IMR-90 (cell line): ENCODE results near the gene ATP6V0C. TPM values are rescaled to one million over a fixed set of nuclear protein-coding genes. Genes with fewer than 3 reads are reported as not detected.
A peak's percentile ranks its signal among the peaks of the same experiment; 100 is the strongest.

Experiments used
- ATAC-seq: fragments of 200-7000 bp; cut with Tn5 transposase; 2 replicates; pipeline ENCODE4 v1.9.1; 2020; ENCODE audit warnings: low read depth, mild to moderate bottlenecking, moderate library complexity
- BruUV-seq: library from RNA; stranded (reverse); fragments of 400-500 nt; replicated peaks from 2 replicates; lab custom pipeline; 2021; lab: Mats Ljungman, UMichigan
- CTCF ChIA-PET: fragments of 300-600 bp; formaldehyde crosslinking; extraction: SDS; loops from one replicate; lab custom pipeline; 2021; ENCODE audit warnings: antibody characterized with exemption; lab: Yijun Ruan, JAX
- POLR2A ChIA-PET: fragments of 300-600 bp; sonication (Branson Sonifier 250); formaldehyde crosslinking; loops from one replicate; lab custom pipeline; 2022; ENCODE audit warnings: antibody characterized with exemption; ENCODE audit not compliant: unreplicated experiment; lab: Charles Lee
- DNase-seq: peaks from one replicate; pipeline ENCODE4 v3.0.0; 2013
- H2AFZ ChIP-seq: replicated peaks from 2 replicates; pipeline ENCODE3; 2013; ENCODE audit warnings: low read length, mild to moderate bottlenecking; ENCODE audit not compliant: poor library complexity
- H2AK5ac ChIP-seq: 2 replicates; pipeline ENCODE4 v1.6.1; 2013; ENCODE audit warnings: low read depth, low read length, inconsistent platforms
- H2AK9ac ChIP-seq: replicated peaks from 2 replicates; pipeline ENCODE3; 2013; ENCODE audit warnings: mild to moderate bottlenecking, low read depth, low read length, moderate library complexity; ENCODE audit not compliant: poor library complexity
- H2BK120ac ChIP-seq: 2 replicates; pipeline ENCODE4 v1.6.1; 2013; ENCODE audit warnings: low read depth, low read length, inconsistent platforms
- H2BK15ac ChIP-seq: 3 replicates; pipeline ENCODE4 v1.6.1; 2013; ENCODE audit warnings: low read depth, low read length, inconsistent platforms
- H2BK20ac ChIP-seq: 2 replicates; pipeline ENCODE4 v1.6.1; 2013; ENCODE audit warnings: low read depth, mild to moderate bottlenecking, inconsistent platforms, low read length, moderate library complexity
- H2BK5ac ChIP-seq: 2 replicates; pipeline ENCODE4 v1.6.1; 2013; ENCODE audit warnings: mild to moderate bottlenecking, low read depth, low read length, inconsistent platforms; ENCODE audit not compliant: poor library complexity, severe bottlenecking
- H3K14ac ChIP-seq: replicated peaks from 2 replicates; pipeline ENCODE4 v1.6.1; 2013; ENCODE audit warnings: low read depth, low read length, inconsistent platforms
- H3K18ac ChIP-seq: 2 replicates; pipeline ENCODE4 v1.6.1; 2013; ENCODE audit warnings: low read depth, low read length, control low read depth
- H3K23ac ChIP-seq: 2 replicates; pipeline ENCODE4 v1.6.1; 2013; ENCODE audit warnings: low read depth, low read length, inconsistent platforms
- H3K27ac ChIP-seq: 2 replicates; pipeline ENCODE4 v1.5.1; 2013; ENCODE audit warnings: mild to moderate bottlenecking, control low read depth, low read length; ENCODE audit not compliant: insufficient read depth
- H3K27me3 ChIP-seq: 2 replicates; pipeline ENCODE4 v1.6.1; 2013; ENCODE audit warnings: low read length; ENCODE audit not compliant: control insufficient read depth, insufficient read depth
- H3K36me3 ChIP-seq: 2 replicates; pipeline ENCODE4 v1.6.1; 2013; ENCODE audit warnings: low read length, mixed read lengths; ENCODE audit not compliant: control insufficient read depth, insufficient read depth
- H3K4ac ChIP-seq: 2 replicates; pipeline ENCODE4 v1.6.1; 2013; ENCODE audit warnings: low read depth, low read length, inconsistent platforms
- H3K4me1 ChIP-seq: 2 replicates; pipeline ENCODE4 v1.6.1; 2013; ENCODE audit warnings: low read length, mixed read lengths; ENCODE audit not compliant: control insufficient read depth, insufficient read depth
- H3K4me2 ChIP-seq: 2 replicates; pipeline ENCODE4 v1.6.1; 2013; ENCODE audit warnings: low read depth, mild to moderate bottlenecking, control low read depth, low read length, moderate library complexity
- H3K4me3 ChIP-seq: 2 replicates; pipeline ENCODE4 v1.5.1; 2013; ENCODE audit warnings: low read depth, mild to moderate bottlenecking, control low read depth, low read length, moderate library complexity; ENCODE audit not compliant: insufficient read depth
- H3K56ac ChIP-seq: 2 replicates; pipeline ENCODE4 v1.6.1; 2013; ENCODE audit warnings: low read length, inconsistent platforms; ENCODE audit not compliant: insufficient read depth; ENCODE audit errors: extremely low read depth
- H3K79me1 ChIP-seq, 2 experiments: 2 replicates each; pipeline ENCODE4 v1.6.1; 2013; ENCODE audit warnings: low read length in 2 of 2, inconsistent platforms in 1 of 2, low read depth in 1 of 2
- H3K9ac ChIP-seq: 2 replicates; pipeline ENCODE4 v1.6.1; 2013; ENCODE audit warnings: low read depth, low read length, control low read depth
- H3K9me1 ChIP-seq: 2 replicates; pipeline ENCODE4 v1.6.1; 2013; ENCODE audit warnings: low read length, inconsistent platforms; ENCODE audit not compliant: insufficient read depth
- H3K9me3 ChIP-seq: 2 replicates; pipeline ENCODE4 v1.6.1; 2013; ENCODE audit warnings: low read length; ENCODE audit not compliant: control insufficient read depth, insufficient read depth
- H4K20me1 ChIP-seq: 2 replicates; pipeline ENCODE4 v1.6.1; 2013; ENCODE audit warnings: low read length, inconsistent platforms; ENCODE audit not compliant: insufficient read depth
- H4K5ac ChIP-seq: 2 replicates; pipeline ENCODE4 v1.6.1; 2013; ENCODE audit warnings: mild to moderate bottlenecking, low read depth, low read length, control low read depth
- H4K8ac ChIP-seq, 2 experiments: 2 replicates each; pipeline ENCODE4 v1.6.1; 2013; ENCODE audit warnings: low read depth in 2 of 2, low read length in 2 of 2, control low read depth in 1 of 2, inconsistent platforms in 1 of 2
- H4K91ac ChIP-seq: 2 replicates; pipeline ENCODE4 v1.6.1; 2013; ENCODE audit warnings: low read depth, low read length, inconsistent platforms; ENCODE audit not compliant: insufficient read depth
- CHD1 ChIP-seq: IDR thresholded peaks from 2 replicates; pipeline ENCODE4 v1.6.1; 2012; ENCODE audit warnings: low read depth, low read length, improper control_type of control experiment
- CTCF ChIP-seq: conservative IDR thresholded peaks from 2 replicates; pipeline ENCODE4 v1.5.1; 2012; ENCODE audit warnings: mild to moderate bottlenecking, low read depth, low read length, improper control_type of control experiment
- MAZ ChIP-seq: IDR thresholded peaks from 2 replicates; pipeline ENCODE4 v1.6.1; 2012; ENCODE audit warnings: low read depth, mild to moderate bottlenecking, low read length, improper control_type of control experiment, moderate library complexity, borderline replicate concordance
- NFE2L2 ChIP-seq: fragments of 150-350 bp; IDR thresholded peaks from 2 replicates; pipeline ENCODE4 v1.6.1; 2016; ENCODE audit warnings: low read depth, mild to moderate bottlenecking, low read length
- RAD21 ChIP-seq: IDR thresholded peaks from 2 replicates; pipeline ENCODE4 v1.6.1; 2012; ENCODE audit warnings: low read length, improper control_type of control experiment
- SMC3 ChIP-seq: fragments of 150-350 bp; IDR thresholded peaks from 2 replicates; pipeline ENCODE4 v1.6.1; 2016; ENCODE audit warnings: low read depth, mild to moderate bottlenecking, antibody characterized with exemption, low read length, moderate library complexity
- WGBS, 2 experiments: methylation state at CpG; one replicate each; pipeline versions ENCODE4 v1.1.5 to v1.1.7; 2013; ENCODE audit warnings: missing lambda C conversion rate in 2 of 2; ENCODE audit not compliant: insufficient read length in 1 of 2; ENCODE audit errors: extremely low coverage in 2 of 2; 5-methylcytosine and 5-hydroxymethylcytosine counted together
- dilution Hi-C: fragments of 300-500 bp; cut with HindIII; formaldehyde crosslinking; loops from one replicate; pipeline ENCODE4 v1.14.3; 2018; ENCODE audit warnings: low sequenced_read_pairs; ENCODE audit not compliant: unreplicated experiment
- in situ Hi-C: fragments of 300-500 bp; cut with MboI; formaldehyde crosslinking; loops from 3 replicates; pipeline ENCODE4 v1.14.3; 2019; ENCODE audit warnings: low sequenced_read_pairs, inconsistent platforms, mixed read lengths
- intact Hi-C: fragments of 100-400 bp; cut with micrococcal nuclease; formaldehyde crosslinking; loops from 2 replicates; pipeline ENCODE4 v1.10.0; 2022
- polyA plus RNA-seq, 3 experiments: library from polyadenylated mRNA; depleted of rRNA; stranded (reverse); fragments of >200 nt; gene quantifications; 2 replicates each; pipeline ENCODE4 v1.2.3, GENCODE V29; 2012; ENCODE audit warnings: low replicate concordance in 1 of 3
- total RNA-seq: library from RNA; depleted of rRNA; stranded (reverse); fragments of >200 nt; gene quantifications from 2 replicates; pipeline ENCODE4 v1.2.3, GENCODE V29; 2012

Gene ATP6V0C
- total and polyA plus RNA-seq, 2 of the 4 experiments (the other 2 are of a cell fraction) = 8.4 to 107 TPM

GRCh38 chr16:2487903-2488531 lies 25.7 kb upstream of the ATP6V0C start (continued):
- no peak for TF ChIP-seq CTCF
- no peak for TF ChIP-seq RAD21

GRCh38 chr16:2489581-2489980 lies 24.2 kb upstream of the ATP6V0C start:
- Histone ChIP-seq H4K91ac (no peak overlapping the region), H2BK20ac (no peak overlapping the region), H2BK120ac (no peak overlapping the region), H2AK5ac (no peak overlapping the region), H3K36me3 (peaks cover 2% of the 10 kb centered on the region; the same call in 1 of the 2 replicates), H2BK5ac (no peak overlapping the region), H3K4me3 (no peak overlapping the region), H3K4me2 (no peak overlapping the region), H4K20me1 (peaks cover 20% of the 10 kb centered on the region), H3K56ac (no peak overlapping the region), H2AK9ac (peak overlapping the region; percentile 0), H3K4ac (no peak overlapping the region), H4K8ac (no peak overlapping the region), H3K18ac (no peak overlapping the region), H2BK15ac (no peak overlapping the region), H3K79me1 (peaks cover 16 to 58% of the 10 kb centered on the region in 2 experiments), H3K27ac (no peak overlapping the region), H3K14ac (no peak overlapping the region), H3K9me3 (no peaks in the 10 kb centered on the region), H2AFZ (no peak overlapping the region), H3K23ac (no peak overlapping the region), H3K9ac (no peak overlapping the region), H3K27me3 (no peaks in the 10 kb centered on the region), H3K4me1 (peaks cover 11% of the 10 kb centered on the region), H3K9me1 (peaks cover 4% of the 10 kb centered on the region; the same call in 1 of the 2 replicates), H4K5ac (no peak overlapping the region)
- TF ChIP-seq MAZ = no peak
- no peak for TF ChIP-seq NFE2L2
- TF ChIP-seq SMC3 = no peak
- TF ChIP-seq CHD1 = no peak
- in situ Hi-C loops (no loop called here), dilution Hi-C loops (no loop called here), intact Hi-C loops (no loop called here)
- ChIA-PET POLR2A (no interaction called here), CTCF (interaction anchor here (1.0 kb wide), 1 partner anchor 12 kb away, joined by 3 read pairs; no protein-coding TSS in a partner anchor)
- ATAC-seq = no peak
- no TSS peak for BruUV-seq
- no peak for DNase-seq
- WGBS, 2 experiments = 93% methylated on average over 14 of the region's 16 CpGs; no CpG with 5 or more reads in 1 of the 2 experiments
